Measurements from ENCODE around the gene FGF23.

DNA sequence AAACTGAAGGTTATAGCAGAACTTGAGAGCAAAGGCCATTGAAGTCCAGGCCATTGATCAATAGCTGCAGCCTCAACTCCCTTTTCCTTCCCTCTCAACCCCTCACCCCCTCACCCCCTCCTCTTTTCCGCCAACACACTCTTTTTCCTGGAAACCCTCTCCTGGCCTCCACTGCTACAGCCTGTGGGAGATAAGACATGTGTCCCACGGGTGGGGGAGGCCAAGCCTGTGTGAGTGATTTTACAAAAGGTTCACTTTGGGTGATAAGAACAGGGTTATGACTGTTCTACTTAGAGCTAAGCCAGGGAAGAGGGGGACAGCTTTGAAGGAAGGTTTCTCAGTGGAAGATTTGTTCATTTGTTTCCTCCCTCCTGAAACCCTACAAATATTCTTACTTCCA lies 9.2 kb upstream of the FGF23 start:
- TF ChIP-seq SUZ12 (IDR thresholded peaks at IDR 0.05; ENCODE audit: extremely low read depth, insufficient read depth, insufficient read length) = no peak
- no peak for TF ChIP-seq YY1 (IDR thresholded peaks at IDR 0.05; ENCODE audit: insufficient read depth, insufficient read length)

Measured in NT2/D1 (cell line).